ENCODE data around the gene NIPSNAP3A.

The NIPSNAP3A gene

DNA sequence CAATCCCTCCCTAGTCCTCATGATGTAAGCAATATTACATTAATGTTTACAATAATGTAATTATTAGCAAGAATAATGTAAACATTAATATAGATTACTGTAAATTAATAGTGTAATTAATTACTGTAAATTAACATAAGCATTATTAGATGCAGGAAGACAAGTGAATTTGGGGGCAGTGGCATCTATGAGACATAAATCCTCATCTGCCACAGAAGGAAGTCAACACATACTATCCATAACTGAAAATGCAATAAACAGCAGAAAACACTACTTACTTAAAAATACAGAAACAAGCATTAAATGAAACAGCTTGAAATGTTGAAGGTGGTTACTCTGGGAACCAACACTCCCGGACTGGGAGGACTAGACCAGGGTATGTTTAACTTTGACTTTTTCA lies 685 bp upstream of the NIPSNAP3A start:
- Histone ChIP-seq H3K27ac (replicated peaks) (peak overlapping the region; percentile 93), H3K27me3 (ENCODE audit: insufficient read depth, poor library complexity, severe bottlenecking) (no peaks in the 10 kb centered on the region)

DNA sequence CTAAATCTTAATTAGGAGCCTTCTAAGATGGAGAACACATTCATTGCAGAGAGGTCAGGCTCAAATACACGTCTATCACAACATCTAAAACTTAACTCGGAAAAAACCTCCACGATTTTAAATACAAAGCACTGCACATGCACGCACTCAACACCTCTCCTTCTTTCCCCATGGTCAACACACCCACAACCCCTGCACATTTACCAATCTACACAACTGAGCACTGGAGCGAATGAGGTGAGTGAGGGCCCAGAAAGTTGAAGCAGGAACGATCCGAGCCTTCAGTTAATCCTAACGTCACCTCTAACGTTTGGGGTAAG lies 278 bp upstream of the NIPSNAP3A start:
- H3K4me3 ChIP-seq (replicated peaks; ENCODE audit: insufficient read depth, low read length), result peak overlapping the region; percentile 83
- no peak for DNase-seq (ENCODE audit: low read depth in 1 of 2, low spot score in 1 of 2)
- no peaks in the 10 kb centered on the region for H3K27me3 ChIP-seq (ENCODE audit: insufficient read depth, poor library complexity, severe bottlenecking)
- TF ChIP-seq, protein P1, sequence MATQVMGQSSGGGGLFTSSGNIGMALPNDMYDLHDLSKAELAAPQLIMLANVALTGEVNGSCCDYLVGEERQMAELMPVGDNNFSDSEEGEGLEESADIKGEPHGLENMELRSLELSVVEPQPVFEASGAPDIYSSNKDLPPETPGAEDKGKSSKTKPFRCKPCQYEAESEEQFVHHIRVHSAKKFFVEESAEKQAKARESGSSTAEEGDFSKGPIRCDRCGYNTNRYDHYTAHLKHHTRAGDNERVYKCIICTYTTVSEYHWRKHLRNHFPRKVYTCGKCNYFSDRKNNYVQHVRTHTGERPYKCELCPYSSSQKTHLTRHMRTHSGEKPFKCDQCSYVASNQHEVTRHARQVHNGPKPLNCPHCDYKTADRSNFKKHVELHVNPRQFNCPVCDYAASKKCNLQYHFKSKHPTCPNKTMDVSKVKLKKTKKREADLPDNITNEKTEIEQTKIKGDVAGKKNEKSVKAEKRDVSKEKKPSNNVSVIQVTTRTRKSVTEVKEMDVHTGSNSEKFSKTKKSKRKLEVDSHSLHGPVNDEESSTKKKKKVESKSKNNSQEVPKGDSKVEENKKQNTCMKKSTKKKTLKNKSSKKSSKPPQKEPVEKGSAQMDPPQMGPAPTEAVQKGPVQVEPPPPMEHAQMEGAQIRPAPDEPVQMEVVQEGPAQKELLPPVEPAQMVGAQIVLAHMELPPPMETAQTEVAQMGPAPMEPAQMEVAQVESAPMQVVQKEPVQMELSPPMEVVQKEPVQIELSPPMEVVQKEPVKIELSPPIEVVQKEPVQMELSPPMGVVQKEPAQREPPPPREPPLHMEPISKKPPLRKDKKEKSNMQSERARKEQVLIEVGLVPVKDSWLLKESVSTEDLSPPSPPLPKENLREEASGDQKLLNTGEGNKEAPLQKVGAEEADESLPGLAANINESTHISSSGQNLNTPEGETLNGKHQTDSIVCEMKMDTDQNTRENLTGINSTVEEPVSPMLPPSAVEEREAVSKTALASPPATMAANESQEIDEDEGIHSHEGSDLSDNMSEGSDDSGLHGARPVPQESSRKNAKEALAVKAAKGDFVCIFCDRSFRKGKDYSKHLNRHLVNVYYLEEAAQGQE (IDR thresholded peaks at IDR 0.05; ENCODE audit: insufficient replicate concordance, low read depth), result peak; percentile 36
- no peak for TF ChIP-seq POLR2AphosphoS5 (IDR thresholded peaks at IDR 0.05; ENCODE audit: low read depth)
- H3K27ac ChIP-seq (replicated peaks), result peak overlapping the region; percentile 93

More for the DNA sequence above, 685 bp upstream of the NIPSNAP3A start:
- DNase-seq (ENCODE audit: low read depth in 1 of 2, low spot score in 1 of 2), result no peak
- TF ChIP-seq POLR2AphosphoS5 (IDR thresholded peaks at IDR 0.05; ENCODE audit: low read depth) (no peak), SPI1 (IDR thresholded peaks at IDR 0.05; ENCODE audit: borderline replicate concordance, low read depth) (no peak), GABPA (IDR thresholded peaks at IDR 0.05; ENCODE audit: low read depth) (no peak)
- TF ChIP-seq, protein P2, sequence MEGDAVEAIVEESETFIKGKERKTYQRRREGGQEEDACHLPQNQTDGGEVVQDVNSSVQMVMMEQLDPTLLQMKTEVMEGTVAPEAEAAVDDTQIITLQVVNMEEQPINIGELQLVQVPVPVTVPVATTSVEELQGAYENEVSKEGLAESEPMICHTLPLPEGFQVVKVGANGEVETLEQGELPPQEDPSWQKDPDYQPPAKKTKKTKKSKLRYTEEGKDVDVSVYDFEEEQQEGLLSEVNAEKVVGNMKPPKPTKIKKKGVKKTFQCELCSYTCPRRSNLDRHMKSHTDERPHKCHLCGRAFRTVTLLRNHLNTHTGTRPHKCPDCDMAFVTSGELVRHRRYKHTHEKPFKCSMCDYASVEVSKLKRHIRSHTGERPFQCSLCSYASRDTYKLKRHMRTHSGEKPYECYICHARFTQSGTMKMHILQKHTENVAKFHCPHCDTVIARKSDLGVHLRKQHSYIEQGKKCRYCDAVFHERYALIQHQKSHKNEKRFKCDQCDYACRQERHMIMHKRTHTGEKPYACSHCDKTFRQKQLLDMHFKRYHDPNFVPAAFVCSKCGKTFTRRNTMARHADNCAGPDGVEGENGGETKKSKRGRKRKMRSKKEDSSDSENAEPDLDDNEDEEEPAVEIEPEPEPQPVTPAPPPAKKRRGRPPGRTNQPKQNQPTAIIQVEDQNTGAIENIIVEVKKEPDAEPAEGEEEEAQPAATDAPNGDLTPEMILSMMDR (IDR thresholded peaks at IDR 0.05; ENCODE audit: insufficient read depth, low read length), result no peak
- TF ChIP-seq, protein P1 (IDR thresholded peaks at IDR 0.05; ENCODE audit: insufficient replicate concordance, low read depth), result no peak
- H3K4me3 ChIP-seq (replicated peaks; ENCODE audit: insufficient read depth, low read length), result peak overlapping the region; percentile 83

DNA sequence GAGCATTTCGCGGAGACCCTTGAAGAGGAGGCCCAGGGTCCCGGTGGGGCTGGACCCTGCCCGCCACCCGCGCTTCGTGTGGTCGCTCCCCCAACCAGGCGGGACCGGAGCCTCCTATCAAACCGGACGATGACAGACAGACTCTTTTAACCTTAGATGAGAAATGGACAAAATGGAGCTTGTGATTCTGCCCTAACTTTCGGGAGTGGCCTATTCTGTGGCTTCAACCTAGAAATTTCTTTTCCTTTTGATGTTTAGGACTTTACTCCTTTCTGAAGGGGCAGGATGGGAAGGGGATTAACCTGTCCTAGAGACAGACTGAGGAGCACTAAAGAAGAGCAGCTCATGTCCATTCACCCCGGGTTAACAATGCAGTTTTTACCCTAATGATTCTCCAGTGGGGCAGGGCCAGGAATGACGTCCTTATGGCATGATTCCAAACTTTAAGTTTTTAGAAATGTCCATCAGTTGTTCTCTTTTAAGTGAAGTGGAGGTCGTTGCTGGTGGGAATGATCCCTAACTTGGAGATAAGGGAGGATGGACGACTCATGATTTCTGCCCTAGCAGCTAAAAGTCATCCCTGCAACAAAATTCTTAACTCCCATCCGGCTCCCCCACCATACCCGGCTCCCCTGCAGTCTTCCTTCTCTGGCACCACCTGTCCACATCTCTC lies 1.0 kb downstream of the NIPSNAP3A start:
- DNase-seq (ENCODE audit: low read depth in 1 of 2, low spot score in 1 of 2), result no peak
- peak overlapping the region; percentile 93 for H3K27ac ChIP-seq (replicated peaks)

More for the DNA sequence above, 1.0 kb downstream of the NIPSNAP3A start:
- Histone ChIP-seq H3K27me3 (ENCODE audit: insufficient read depth, poor library complexity, severe bottlenecking) (no peaks in the 10 kb centered on the region), H3K4me3 (replicated peaks; ENCODE audit: insufficient read depth, low read length) (peak overlapping the region; percentile 83)
- TF ChIP-seq POLR2AphosphoS5 (IDR thresholded peaks at IDR 0.05; ENCODE audit: low read depth), result no peak
- TF ChIP-seq GABPA (IDR thresholded peaks at IDR 0.05; ENCODE audit: low read depth), result no peak
- TF ChIP-seq, protein P2 (IDR thresholded peaks at IDR 0.05; ENCODE audit: insufficient read depth, low read length), result no peak
- TF ChIP-seq, protein P1 (IDR thresholded peaks at IDR 0.05; ENCODE audit: insufficient replicate concordance, low read depth), result no peak
- TF ChIP-seq SPI1 (IDR thresholded peaks at IDR 0.05; ENCODE audit: borderline replicate concordance, low read depth), result no peak

Measured in HL-60 (cell line).